IPS-18a (cell line): Measurements from ENCODE around the gene PSENEN.
"Not testable (repeated sequence)": the region's sequence is repeated elsewhere in the genome, so short reads cannot be mapped to it uniquely, and the experiment has no call there.

Source experiments
- H3K27ac ChIP-seq: one replicate; pipeline ENCODE4 v1.5.1; 2013; ENCODE audit warnings: low read length
- H3K27me3 ChIP-seq: one replicate; pipeline ENCODE4 v1.6.1; 2013; ENCODE audit warnings: mild to moderate bottlenecking, low read length; ENCODE audit not compliant: control insufficient read depth, insufficient read depth
- H3K36me3 ChIP-seq: one replicate; pipeline ENCODE4 v1.6.1; 2013; ENCODE audit warnings: low read depth, low read length; ENCODE audit not compliant: control insufficient read depth
- H3K4me1 ChIP-seq: one replicate; pipeline ENCODE4 v1.6.1; 2013; ENCODE audit warnings: low read depth, low read length; ENCODE audit not compliant: control insufficient read depth
- H3K4me3 ChIP-seq: one replicate; pipeline ENCODE4 v1.5.1; 2013; ENCODE audit warnings: low read length
- H3K9ac ChIP-seq: one replicate; pipeline ENCODE4 v1.6.1; 2013; ENCODE audit warnings: mild to moderate bottlenecking, low read length, moderate library complexity
- H3K9me3 ChIP-seq: one replicate; pipeline ENCODE4 v1.6.1; 2013; ENCODE audit warnings: low read depth, low read length; ENCODE audit not compliant: control insufficient read depth

PSENEN gene

GRCh38 chr19:35720648-35721047 lies 24.8 kb upstream of the PSENEN start:
- peaks cover 2% of the 10 kb centered on the region for H3K27me3 ChIP-seq
- H3K4me3 ChIP-seq: no peak overlapping the region
- peaks cover 2% of the 10 kb centered on the region for H3K4me1 ChIP-seq
- peaks cover 40% of the 10 kb centered on the region for H3K36me3 ChIP-seq
- H3K27ac ChIP-seq: no peak overlapping the region
- H3K9me3 ChIP-seq: no peaks in the 10 kb centered on the region
- no peak overlapping the region for H3K9ac ChIP-seq

- Histone ChIP-seq H3K27me3 (no peaks in the 10 kb centered on the region), H3K27ac (no peak overlapping the region), H3K36me3 (peaks cover 48% of the 10 kb centered on the region), H3K4me1 (no peaks in the 10 kb centered on the region), H3K9me3 (no peaks in the 10 kb centered on the region), H3K9ac (no peak overlapping the region), H3K4me3 (no peak overlapping the region)
Measured at GRCh38 chr19:35721374-35721773, 24.1 kb upstream of the PSENEN start.

GRCh38 chr19:35722461-35722860 lies 23.0 kb upstream of the PSENEN start:
- no peaks in the 10 kb centered on the region for H3K27me3 ChIP-seq
- H3K4me3 ChIP-seq: no peak overlapping the region
- H3K9ac ChIP-seq: no peak overlapping the region
- peaks cover 58% of the 10 kb centered on the region for H3K36me3 ChIP-seq
- no peak overlapping the region for H3K27ac ChIP-seq
- H3K4me1 ChIP-seq: no peaks in the 10 kb centered on the region
- H3K9me3 ChIP-seq: no peaks in the 10 kb centered on the region

- H3K4me3 ChIP-seq: no peak overlapping the region
- no peak overlapping the region for H3K27ac ChIP-seq
- no peaks in the 10 kb centered on the region for H3K4me1 ChIP-seq
- H3K27me3 ChIP-seq: no peaks in the 10 kb centered on the region
- peaks cover 62% of the 10 kb centered on the region for H3K36me3 ChIP-seq
- H3K9me3 ChIP-seq: no peaks in the 10 kb centered on the region
- H3K9ac ChIP-seq: no peak overlapping the region
Measured at GRCh38 chr19:35722897-35723296, 22.6 kb upstream of the PSENEN start.

- Histone ChIP-seq H3K27ac (no peak overlapping the region), H3K9me3 (no peaks in the 10 kb centered on the region), H3K4me3 (no peak overlapping the region), H3K27me3 (no peaks in the 10 kb centered on the region), H3K9ac (no peak overlapping the region), H3K36me3 (peaks cover 68% of the 10 kb centered on the region), H3K4me1 (no peaks in the 10 kb centered on the region)
Measured at GRCh38 chr19:35723671-35724070, 21.8 kb upstream of the PSENEN start.

- not testable (repeated sequence) for H3K27ac ChIP-seq, H3K27me3 ChIP-seq, H3K4me1 ChIP-seq, H3K9ac ChIP-seq, H3K9me3 ChIP-seq, H3K4me3 ChIP-seq
- peaks cover 73% of the 10 kb centered on the region for H3K36me3 ChIP-seq
Measured at GRCh38 chr19:35724132-35724531, 21.3 kb upstream of the PSENEN start.

GRCh38 chr19:35724560-35724959 lies 20.9 kb upstream of the PSENEN start:
- Histone ChIP-seq H3K9ac (no peak overlapping the region), H3K4me1 (no peaks in the 10 kb centered on the region), H3K27me3 (no peaks in the 10 kb centered on the region), H3K9me3 (no peaks in the 10 kb centered on the region), H3K36me3 (peaks cover 77% of the 10 kb centered on the region), H3K27ac (no peak overlapping the region), H3K4me3 (no peak overlapping the region)

- Histone ChIP-seq H3K27ac (no peak overlapping the region), H3K4me1 (no peaks in the 10 kb centered on the region), H3K36me3 (peaks cover 85% of the 10 kb centered on the region), H3K9ac (no peak overlapping the region), H3K4me3 (no peak overlapping the region), H3K9me3 (no peaks in the 10 kb centered on the region), H3K27me3 (no peaks in the 10 kb centered on the region)
Measured at GRCh38 chr19:35725216-35725861, 20.1 kb upstream of the PSENEN start.

- Histone ChIP-seq H3K27me3 (no peaks in the 10 kb centered on the region), H3K36me3 (peaks cover 97% of the 10 kb centered on the region), H3K4me3 (no peak overlapping the region), H3K4me1 (no peaks in the 10 kb centered on the region), H3K9ac (no peak overlapping the region), H3K9me3 (no peaks in the 10 kb centered on the region), H3K27ac (no peak overlapping the region)
Measured at GRCh38 chr19:35727053-35727955, 18.1 kb upstream of the PSENEN start.

- peaks cover 93% of the 10 kb centered on the region for H3K36me3 ChIP-seq
- H3K4me3 ChIP-seq: no peak overlapping the region
Measured at GRCh38 chr19:35727956-35728706, 17.3 kb upstream of the PSENEN start.

GRCh38 chr19:35729021-35729420 lies 16.4 kb upstream of the PSENEN start:
- Histone ChIP-seq H3K9ac (no peak overlapping the region), H3K4me1 (no peaks in the 10 kb centered on the region), H3K36me3 (peaks cover 91% of the 10 kb centered on the region), H3K9me3 (no peaks in the 10 kb centered on the region), H3K4me3 (no peak overlapping the region), H3K27me3 (no peaks in the 10 kb centered on the region), H3K27ac (no peak overlapping the region)

More at GRCh38 chr19:35727956-35728706, 17.3 kb upstream of the PSENEN start:
- Histone ChIP-seq H3K9ac (no peak overlapping the region), H3K4me1 (no peaks in the 10 kb centered on the region), H3K9me3 (no peaks in the 10 kb centered on the region), H3K27me3 (no peaks in the 10 kb centered on the region), H3K27ac (no peak overlapping the region)
